Dermis microvascular lymphatic vessel endothelial cell (primary cell): ENCODE measurements around the gene RNU2-63P. TPM values are rescaled to one million over a fixed set of nuclear protein-coding genes. Genes with fewer than 3 reads are reported as not detected.
"Not testable (repeated sequence)": the region's sequence is repeated elsewhere in the genome, so short reads cannot be mapped to it uniquely, and the experiment has no call there.

Experiments used
- DNase-seq, 2 donors: peaks; one replicate each; pipeline versions ENCODE4 v3.0.0 to v3.0.0-alpha.2; 2010; ENCODE audit warnings: low read depth in 2 of 2
- total RNA-seq: library from RNA; depleted of rRNA; stranded (reverse); fragments of >200 nt; gene quantifications from 2 replicates; pipeline ENCODE4 v1.2.1, GENCODE V29; 2014

The RNU2-63P gene
- total RNA-seq, 1 donor from 2014 or later, result 99.9 TPM

- no peak for DNase-seq
These were observed 12.6 kb upstream of the RNU2-63P start for GRCh38 chr2:88028931-88029330.

GRCh38 chr2:88027697-88028389 is 11.5 kb upstream of the RNU2-63P start:
- no peak for DNase-seq

- no peak for DNase-seq
These were observed 8.2 kb upstream of the RNU2-63P start for GRCh38 chr2:88024509-88024908.

GRCh38 chr2:88022669-88022921 is 6.2 kb upstream of the RNU2-63P start:
- no peak for DNase-seq

- no peak for DNase-seq
These were observed 3.6 kb upstream of the RNU2-63P start for GRCh38 chr2:88019985-88020384.

- DNase-seq, result no peak
These were observed 2.6 kb upstream of the RNU2-63P start for GRCh38 chr2:88018909-88019308.

- DNase-seq, result not testable (repeated sequence)
These were observed 1.9 kb upstream of the RNU2-63P start for GRCh38 chr2:88018077-88018805.

- not testable (repeated sequence) for DNase-seq
These were observed 1.4 kb upstream of the RNU2-63P start for GRCh38 chr2:88017780-88018038.

- DNase-seq, result no peak
These were observed 823 bp upstream of the RNU2-63P start for GRCh38 chr2:88016960-88017779.

GRCh38 chr2:88011011-88011410 is 5.3 kb downstream of the RNU2-63P start:
- DNase-seq, result no peak

- no peak for DNase-seq
These were observed 6.2 kb downstream of the RNU2-63P start for GRCh38 chr2:88010136-88010535.

GRCh38 chr2:88006912-88007439 is 9.4 kb downstream of the RNU2-63P start:
- DNase-seq, result no peak

GRCh38 chr2:88005776-88006175 is 10.6 kb downstream of the RNU2-63P start:
- DNase-seq, result no peak

- no peak for DNase-seq
These were observed 13.1 kb downstream of the RNU2-63P start for GRCh38 chr2:88003074-88003755.

GRCh38 chr2:88002359-88002707 is 14.0 kb downstream of the RNU2-63P start:
- no peak for DNase-seq

GRCh38 chr2:88000474-88000873 is 15.9 kb downstream of the RNU2-63P start:
- DNase-seq, result not testable (repeated sequence)

- DNase-seq, result no peak
These were observed 19.8 kb downstream of the RNU2-63P start for GRCh38 chr2:87996570-87996969.

- no peak for DNase-seq
These were observed 20.6 kb downstream of the RNU2-63P start for GRCh38 chr2:87995756-87996155.

- DNase-seq, result not testable (repeated sequence)
These were observed 22.0 kb downstream of the RNU2-63P start for GRCh38 chr2:87994304-87994850.

GRCh38 chr2:87992569-87992968 is 23.8 kb downstream of the RNU2-63P start:
- DNase-seq, result not testable (repeated sequence)

GRCh38 chr2:87987473-87987872 is 28.9 kb downstream of the RNU2-63P start:
- not testable (repeated sequence) for DNase-seq

- not testable (repeated sequence) for DNase-seq
These were observed 30.4 kb downstream of the RNU2-63P start for GRCh38 chr2:87985902-87986301.
